ENCODE measurements around the gene IDUA. TPM values are rescaled to one million over a fixed set of nuclear protein-coding genes. Genes with fewer than 3 reads are reported as not detected.

Gene IDUA
- total RNA-seq, 3 donors from 2014 or later, result 29.7 to 45.7 (median 33.4) TPM

- H3K9me3 ChIP-seq, result no peaks in the 10 kb centered on the region
- no peak for ATAC-seq
- H3K4me3 ChIP-seq, result no peak overlapping the region
- intact Hi-C loops (cut with DNase I, micrococcal nuclease), result no loop called here
- H3K4me1 ChIP-seq (ENCODE audit: low read depth), result peaks cover 31% of the 10 kb centered on the region
- no peak for DNase-seq
- no peaks in the 10 kb centered on the region for H3K36me3 ChIP-seq (ENCODE audit: low read depth)
- TF ChIP-seq CTCF (IDR thresholded peaks at IDR 0.05), result no peak
Observed at GRCh38 chr4:968221-968620, 18.6 kb upstream of the IDUA start.

DNA sequence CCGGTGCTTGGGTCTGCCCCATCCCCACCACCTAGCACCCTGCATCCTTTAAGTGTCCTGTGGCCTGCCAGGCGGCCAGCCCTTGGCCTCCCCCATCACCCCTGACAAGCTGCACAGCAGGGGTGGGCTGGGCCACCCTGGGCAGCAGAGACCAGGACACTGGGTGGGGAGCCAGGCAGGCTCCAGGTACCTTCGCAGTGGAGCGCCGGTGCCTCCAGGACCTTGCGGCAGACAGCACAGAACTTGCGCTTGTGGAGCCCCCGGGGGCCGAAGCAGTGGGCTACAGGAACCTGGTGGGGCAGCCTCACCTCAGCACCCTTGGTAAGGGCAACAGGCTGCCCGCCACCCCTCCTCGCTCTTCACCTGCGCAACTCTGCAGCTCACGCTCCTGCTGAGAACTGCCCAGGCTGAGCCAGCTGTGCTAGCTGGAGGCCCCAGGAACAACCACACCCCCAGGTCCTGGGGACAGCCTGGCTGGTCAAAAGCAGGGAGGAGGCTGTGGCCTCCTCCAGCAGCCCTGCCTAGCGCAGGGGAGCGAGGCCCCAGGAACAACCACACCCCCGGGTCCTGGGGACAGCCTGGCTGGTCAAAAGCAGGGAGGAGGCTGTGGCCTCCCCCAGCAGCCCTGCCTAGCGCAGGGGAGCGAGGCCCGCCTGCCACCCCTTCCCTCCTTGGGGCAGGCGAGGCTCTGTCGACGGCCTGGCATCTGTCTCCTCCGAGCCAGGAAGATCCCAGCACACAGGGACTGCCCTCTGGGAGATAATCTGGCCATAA is 18.0 kb upstream of the IDUA start:
- H3K36me3 ChIP-seq (ENCODE audit: low read depth), result no peaks in the 10 kb centered on the region
- DNase-seq (no peak), ATAC-seq (no peak)
- TF ChIP-seq CTCF (IDR thresholded peaks at IDR 0.05), result no peak
- no peaks in the 10 kb centered on the region for H3K9me3 ChIP-seq
- intact Hi-C loops (cut with DNase I, micrococcal nuclease), result no loop called here
- peaks cover 31% of the 10 kb centered on the region for H3K4me1 ChIP-seq (ENCODE audit: low read depth)
- no peak overlapping the region for H3K4me3 ChIP-seq

- Histone ChIP-seq H3K9me3 (no peaks in the 10 kb centered on the region), H3K4me3 (no peak overlapping the region), H3K36me3 (ENCODE audit: low read depth) (no peaks in the 10 kb centered on the region), H3K4me1 (ENCODE audit: low read depth) (peaks cover 31% of the 10 kb centered on the region)
- intact Hi-C loops (cut with DNase I, micrococcal nuclease), result no loop called here
- DNase-seq (peak; percentile 50 to 67 (median 60)), ATAC-seq (peak; percentile 10)
- no peak for TF ChIP-seq CTCF (IDR thresholded peaks at IDR 0.05)
Observed at GRCh38 chr4:970046-970745, 16.6 kb upstream of the IDUA start.

DNA sequence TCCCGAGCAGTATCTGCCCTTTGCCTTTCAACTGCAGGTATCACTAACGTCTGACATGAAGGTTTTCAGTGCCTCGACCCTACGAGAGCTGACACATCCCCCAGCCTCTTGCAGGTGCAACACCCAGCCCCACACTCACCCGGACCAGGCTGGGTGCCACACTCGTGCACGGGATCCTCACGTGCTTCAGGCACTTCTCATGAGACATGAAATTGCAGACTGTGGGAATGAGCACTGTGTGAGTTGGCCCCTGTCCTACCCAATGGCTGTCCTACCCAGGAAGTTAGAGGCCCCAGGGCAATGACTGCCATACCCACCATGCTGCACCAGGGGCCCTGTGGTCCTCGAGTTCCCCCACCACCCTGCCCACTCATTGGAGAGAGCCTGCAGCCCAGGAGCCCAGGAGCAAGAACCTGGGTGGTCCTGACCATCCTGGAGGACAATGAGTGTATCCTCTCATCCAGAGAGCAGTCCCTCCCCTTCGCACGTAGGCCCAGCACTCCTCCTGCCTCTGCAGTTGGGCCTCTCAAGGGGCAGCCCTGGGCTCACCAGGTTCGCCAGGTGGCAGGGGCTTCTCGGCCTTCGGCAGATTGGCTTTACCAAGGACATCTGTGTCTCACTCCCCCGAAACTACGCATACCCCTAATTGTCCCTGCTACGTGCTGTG is 15.9 kb upstream of the IDUA start:
- peak in 2 of 3 donors; percentile 49 to 56 for DNase-seq
- intact Hi-C loops (cut with DNase I, micrococcal nuclease), result no loop called here
- H3K4me3 ChIP-seq, result no peak overlapping the region
- H3K4me1 ChIP-seq (ENCODE audit: low read depth), result peaks cover 31% of the 10 kb centered on the region
- H3K9me3 ChIP-seq, result no peaks in the 10 kb centered on the region
- no peak for TF ChIP-seq CTCF (IDR thresholded peaks at IDR 0.05)
- no peaks in the 10 kb centered on the region for H3K36me3 ChIP-seq (ENCODE audit: low read depth)
- ATAC-seq, result peak; percentile 20

- H3K4me3 ChIP-seq, result peak overlapping the region; percentile 72
- ATAC-seq (peak; percentile 80), DNase-seq (peak; percentile 94)
- no peaks in the 10 kb centered on the region for H3K9me3 ChIP-seq
- no peaks in the 10 kb centered on the region for H3K36me3 ChIP-seq (ENCODE audit: low read depth)
- H3K4me1 ChIP-seq (ENCODE audit: low read depth), result peaks cover 31% of the 10 kb centered on the region
- intact Hi-C loops (cut with DNase I, micrococcal nuclease), result no loop called here
- no peak for TF ChIP-seq CTCF (IDR thresholded peaks at IDR 0.05)
Observed at GRCh38 chr4:971666-972500, 15.0 kb upstream of the IDUA start.
